Natural killer cell (primary cell): ENCODE results near the gene CAMTA1. TPM values are rescaled to one million over a fixed set of nuclear protein-coding genes. Genes with fewer than 3 reads are reported as not detected.

Experiments
- ATAC-seq, 3 donors: fragments of 150-1000 bp in 2 of 3; fragments of 200-7000 bp in 1 of 3; cut with Tn5 transposase; 1 replicate in 1 of 3; 2 replicates in 2 of 3; pipeline ENCODE4 v1.10.0; 2021; ENCODE audit warnings: mild to moderate bottlenecking in 2 of 3, moderate library complexity in 2 of 3
- DNase-seq, 2 donors: peaks; one replicate each; pipeline versions ENCODE4 v3.0.0 to v3.0.0-alpha.2; 2013 to 2021; ENCODE audit warnings: mixed read lengths in 1 of 2
- H3K27ac ChIP-seq: one replicate; pipeline ENCODE4 v1.5.1; 2013; ENCODE audit warnings: mild to moderate bottlenecking, low read length
- H3K27me3 ChIP-seq: one replicate; pipeline ENCODE4 v1.6.1; 2013; ENCODE audit warnings: low read length; ENCODE audit not compliant: control insufficient read depth, insufficient read depth
- H3K36me3 ChIP-seq: one replicate; pipeline ENCODE4 v1.6.1; 2013; ENCODE audit warnings: low read length; ENCODE audit not compliant: control insufficient read depth, insufficient read depth
- H3K4me1 ChIP-seq: one replicate; pipeline ENCODE4 v1.6.1; 2013; ENCODE audit warnings: low read length; ENCODE audit not compliant: control insufficient read depth, insufficient read depth
- H3K4me3 ChIP-seq: one replicate; pipeline ENCODE4 v1.5.1; 2013; ENCODE audit warnings: low read length
- H3K9me3 ChIP-seq: one replicate; pipeline ENCODE4 v1.6.1; 2013; ENCODE audit warnings: low read length; ENCODE audit not compliant: control insufficient read depth, insufficient read depth
- H3K27ac Mint-ChIP-seq, 2 donors: one replicate each; pipeline ENCODE4 v1.8.0; 2022; ENCODE audit warnings: mild to moderate bottlenecking in 2 of 2, mixed read lengths in 2 of 2, moderate library complexity in 1 of 2
- H3K27me3 Mint-ChIP-seq, 2 donors: one replicate each; pipeline ENCODE4 v1.8.0; 2022; ENCODE audit warnings: low read depth in 2 of 2, mixed read lengths in 2 of 2
- H3K36me3 Mint-ChIP-seq: one replicate; pipeline ENCODE4 v1.8.0; 2022; ENCODE audit warnings: mixed read lengths
- H3K4me1 Mint-ChIP-seq, 2 donors: one replicate each; pipeline ENCODE4 v1.8.0; 2022; ENCODE audit warnings: mixed read lengths in 2 of 2
- H3K4me3 Mint-ChIP-seq: one replicate; pipeline ENCODE4 v1.8.0; 2022; ENCODE audit warnings: mild to moderate bottlenecking, moderate library complexity, mixed read lengths
- H3K9me3 Mint-ChIP-seq, 2 donors: one replicate each; pipeline ENCODE4 v1.8.0; 2022; ENCODE audit warnings: mixed read lengths in 2 of 2
- WGBS: methylation state at CpG from one replicate; pipeline ENCODE4 v1.1.7; 2013; ENCODE audit warnings: missing lambda C conversion rate; ENCODE audit not compliant: insufficient coverage; 5-methylcytosine and 5-hydroxymethylcytosine counted together
- intact Hi-C: fragments of 100-400 bp; cut with micrococcal nuclease; formaldehyde crosslinking; loops from one replicate; pipeline ENCODE4 v1.14.2; 2022
- total RNA-seq, 4 donors: library from RNA; stranded (reverse); fragments of 120-200 nt in 1 of 4; gene quantifications; one replicate each; pipeline versions ENCODE4 v1.2.3 to v1.2.4, GENCODE V29; 2013 to 2022
- TF ChIP-seq, protein P1 (sequence below): fragments of 200-600 bp; IDR thresholded peaks from one replicate; pipeline ENCODE4 v1.8.0; 2022; ENCODE audit warnings: antibody characterized with exemption

The CAMTA1 gene
- total RNA-seq, 3 donors from 2014 or later (not counting 1 experiment from before 2014, with no cell fraction given), result 40.6 to 53.3 (median 44.9) TPM

DNA sequence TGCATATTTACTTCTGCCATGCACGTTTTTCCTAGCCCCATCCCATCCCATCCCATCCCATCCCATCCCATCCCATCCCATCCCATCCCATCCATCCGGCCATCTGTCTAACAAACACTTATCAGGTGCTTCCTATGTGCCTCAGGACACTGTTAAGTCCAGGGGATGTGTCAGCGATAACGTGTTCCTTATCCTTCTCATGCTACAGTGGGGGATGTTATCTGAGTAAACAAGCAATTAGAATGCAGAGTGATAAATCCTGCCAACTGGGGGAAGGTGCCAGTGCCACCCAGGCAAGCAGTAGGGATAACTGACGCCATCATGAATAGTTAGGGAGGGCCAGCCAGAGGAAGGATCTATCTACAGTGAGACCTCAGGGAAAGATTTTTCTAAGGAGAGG is 304.2 kb downstream of the CAMTA1 start:
- Histone ChIP-seq H3K4me3 (no peak overlapping the region), H3K9me3 (no peaks in the 10 kb centered on the region), H3K27ac (no peak overlapping the region), H3K4me1 (no peaks in the 10 kb centered on the region), H3K36me3 (no peaks in the 10 kb centered on the region), H3K27me3 (no peaks in the 10 kb centered on the region)
- no peak overlapping the region for H3K4me3 Mint-ChIP-seq
- intact Hi-C loops, result no loop called here
- H3K36me3 Mint-ChIP-seq, result no peaks in the 10 kb centered on the region
- 65% methylated on average over 5 of the region's 5 CpGs for WGBS
- H3K9me3 Mint-ChIP-seq, result no peaks in the 10 kb centered on the region
- H3K4me1 Mint-ChIP-seq, result no peaks in the 10 kb centered on the region
- DNase-seq (no peak), ATAC-seq (no peak)
- no peak overlapping the region for H3K27ac Mint-ChIP-seq
- H3K27me3 Mint-ChIP-seq, result no peaks in the 10 kb centered on the region
- TF ChIP-seq, protein P1, sequence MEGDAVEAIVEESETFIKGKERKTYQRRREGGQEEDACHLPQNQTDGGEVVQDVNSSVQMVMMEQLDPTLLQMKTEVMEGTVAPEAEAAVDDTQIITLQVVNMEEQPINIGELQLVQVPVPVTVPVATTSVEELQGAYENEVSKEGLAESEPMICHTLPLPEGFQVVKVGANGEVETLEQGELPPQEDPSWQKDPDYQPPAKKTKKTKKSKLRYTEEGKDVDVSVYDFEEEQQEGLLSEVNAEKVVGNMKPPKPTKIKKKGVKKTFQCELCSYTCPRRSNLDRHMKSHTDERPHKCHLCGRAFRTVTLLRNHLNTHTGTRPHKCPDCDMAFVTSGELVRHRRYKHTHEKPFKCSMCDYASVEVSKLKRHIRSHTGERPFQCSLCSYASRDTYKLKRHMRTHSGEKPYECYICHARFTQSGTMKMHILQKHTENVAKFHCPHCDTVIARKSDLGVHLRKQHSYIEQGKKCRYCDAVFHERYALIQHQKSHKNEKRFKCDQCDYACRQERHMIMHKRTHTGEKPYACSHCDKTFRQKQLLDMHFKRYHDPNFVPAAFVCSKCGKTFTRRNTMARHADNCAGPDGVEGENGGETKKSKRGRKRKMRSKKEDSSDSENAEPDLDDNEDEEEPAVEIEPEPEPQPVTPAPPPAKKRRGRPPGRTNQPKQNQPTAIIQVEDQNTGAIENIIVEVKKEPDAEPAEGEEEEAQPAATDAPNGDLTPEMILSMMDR, result no peak

DNA sequence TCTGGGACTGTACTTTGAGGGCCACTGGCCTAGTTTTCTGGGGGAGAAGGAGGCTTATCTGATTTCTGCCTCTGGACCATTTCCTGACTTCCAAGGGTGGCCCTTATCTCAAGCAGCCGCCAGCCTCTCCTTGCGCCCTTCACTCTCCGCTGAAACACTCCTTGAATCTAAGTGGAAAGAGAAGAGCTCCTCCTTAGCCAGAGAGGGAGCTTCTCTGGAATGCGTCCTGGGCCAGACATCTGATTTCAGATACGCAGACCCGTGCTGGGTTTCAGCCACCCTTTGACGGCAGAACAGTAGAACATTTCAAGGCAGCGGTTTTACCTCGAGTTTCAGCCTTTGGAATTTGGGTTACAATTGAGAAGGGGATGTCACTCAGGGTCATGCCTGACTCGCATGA is 308.0 kb downstream of the CAMTA1 start:
- Histone ChIP-seq H3K9me3 (no peaks in the 10 kb centered on the region), H3K4me1 (no peaks in the 10 kb centered on the region), H3K36me3 (no peaks in the 10 kb centered on the region), H3K27ac (no peak overlapping the region), H3K4me3 (no peak overlapping the region), H3K27me3 (no peaks in the 10 kb centered on the region)
- intact Hi-C loops, result no loop called here
- TF ChIP-seq, protein P1, result no peak
- DNase-seq (no peak), ATAC-seq (no peak)
- no peak overlapping the region for H3K27ac Mint-ChIP-seq
- no peak overlapping the region for H3K4me3 Mint-ChIP-seq
- H3K4me1 Mint-ChIP-seq, result no peaks in the 10 kb centered on the region
- H3K27me3 Mint-ChIP-seq, result no peaks in the 10 kb centered on the region
- no peaks in the 10 kb centered on the region for H3K9me3 Mint-ChIP-seq
- 68% methylated on average over 10 of the region's 10 CpGs for WGBS
- no peaks in the 10 kb centered on the region for H3K36me3 Mint-ChIP-seq

DNA sequence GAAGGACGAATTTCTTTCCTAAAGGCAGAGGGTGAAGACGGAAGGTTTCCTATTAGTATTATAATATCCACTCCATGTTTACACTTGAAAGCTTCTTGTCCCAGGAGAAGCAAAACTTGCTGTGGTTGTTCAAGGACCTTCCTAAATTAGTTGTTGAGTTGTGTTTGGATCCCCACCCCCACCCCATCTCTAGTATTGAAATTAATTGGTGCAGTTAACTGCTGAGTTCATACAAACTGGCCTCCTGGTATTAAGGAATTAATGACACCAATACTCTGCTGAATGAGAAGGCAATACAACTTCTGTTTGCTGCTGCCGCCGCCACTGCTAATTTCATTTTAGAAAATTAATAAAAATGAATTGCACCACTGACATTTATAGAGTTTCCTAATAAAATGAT is 308.8 kb downstream of the CAMTA1 start:
- no peak overlapping the region for H3K27ac Mint-ChIP-seq
- 86% methylated on average over 1 of the region's 4 CpGs for WGBS
- no peaks in the 10 kb centered on the region for H3K4me1 Mint-ChIP-seq
- no peaks in the 10 kb centered on the region for H3K27me3 Mint-ChIP-seq
- Histone ChIP-seq H3K36me3 (no peaks in the 10 kb centered on the region), H3K27ac (no peak overlapping the region), H3K4me3 (no peak overlapping the region), H3K4me1 (no peaks in the 10 kb centered on the region), H3K9me3 (no peaks in the 10 kb centered on the region), H3K27me3 (no peaks in the 10 kb centered on the region)
- intact Hi-C loops, result no loop called here
- DNase-seq (no peak), ATAC-seq (no peak)
- TF ChIP-seq, protein P1, result no peak
- no peak overlapping the region for H3K4me3 Mint-ChIP-seq
- no peaks in the 10 kb centered on the region for H3K36me3 Mint-ChIP-seq
- H3K9me3 Mint-ChIP-seq, result no peaks in the 10 kb centered on the region

DNA sequence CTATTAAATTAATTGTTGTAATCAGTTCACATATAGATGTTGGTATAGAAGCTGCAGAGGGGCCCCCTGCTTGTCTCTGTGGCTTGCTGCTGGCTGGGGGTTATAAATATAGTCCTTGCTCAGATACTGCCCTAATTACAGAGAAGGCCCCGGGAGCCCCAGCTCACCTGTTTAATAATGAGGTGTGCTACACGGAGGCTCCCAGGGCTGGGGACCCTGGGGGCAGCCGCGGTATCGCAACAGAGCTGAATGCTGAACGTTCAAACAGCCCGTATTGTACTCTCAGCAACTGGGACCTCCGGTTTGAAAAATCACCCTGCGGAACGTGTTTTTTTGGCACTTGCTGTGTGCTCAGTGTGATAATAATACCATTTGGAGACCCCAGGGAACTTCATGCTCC is 309.3 kb downstream of the CAMTA1 start:
- no peaks in the 10 kb centered on the region for H3K4me1 Mint-ChIP-seq
- 85% methylated on average over 10 of the region's 10 CpGs for WGBS
- Histone ChIP-seq H3K9me3 (no peaks in the 10 kb centered on the region), H3K27me3 (no peaks in the 10 kb centered on the region), H3K27ac (no peak overlapping the region), H3K36me3 (no peaks in the 10 kb centered on the region), H3K4me3 (no peak overlapping the region), H3K4me1 (no peaks in the 10 kb centered on the region)
- intact Hi-C loops, result no loop called here
- no peaks in the 10 kb centered on the region for H3K27me3 Mint-ChIP-seq
- H3K36me3 Mint-ChIP-seq, result no peaks in the 10 kb centered on the region
- no peak overlapping the region for H3K27ac Mint-ChIP-seq
- no peak overlapping the region for H3K4me3 Mint-ChIP-seq
- no peaks in the 10 kb centered on the region for H3K9me3 Mint-ChIP-seq
- TF ChIP-seq, protein P1, result no peak
- DNase-seq (no peak), ATAC-seq (no peak)
